Activated T-helper 9 cell treated with anti-CD3 and anti-CD28 coated beads, Interleukin-2, amount 50 U/mL, for 16 hours (primary cell): ENCODE results near the gene GAK.

Source experiments
- DNase-seq: peaks from one replicate; pipeline ENCODE4 v3.0.0-alpha.2; 2020; ENCODE audit warnings: low read depth

GAK gene

GRCh38 chr4:828641-829271, 103.4 kb downstream of the GAK start:
- no peak for DNase-seq

- no peak for DNase-seq
Observed at GRCh38 chr4:827209-828081, 104.7 kb downstream of the GAK start.

- DNase-seq, result no peak
Observed at GRCh38 chr4:826508-827208, 105.5 kb downstream of the GAK start.

GRCh38 chr4:825971-826330, 106.2 kb downstream of the GAK start, which contains the start of gene CPLX1:
TSS of gene CPLX1 (minus strand) at chr4:826129. CDS start at chr4:824522, 1,607 bp downstream.
- no peak for DNase-seq

DNA sequence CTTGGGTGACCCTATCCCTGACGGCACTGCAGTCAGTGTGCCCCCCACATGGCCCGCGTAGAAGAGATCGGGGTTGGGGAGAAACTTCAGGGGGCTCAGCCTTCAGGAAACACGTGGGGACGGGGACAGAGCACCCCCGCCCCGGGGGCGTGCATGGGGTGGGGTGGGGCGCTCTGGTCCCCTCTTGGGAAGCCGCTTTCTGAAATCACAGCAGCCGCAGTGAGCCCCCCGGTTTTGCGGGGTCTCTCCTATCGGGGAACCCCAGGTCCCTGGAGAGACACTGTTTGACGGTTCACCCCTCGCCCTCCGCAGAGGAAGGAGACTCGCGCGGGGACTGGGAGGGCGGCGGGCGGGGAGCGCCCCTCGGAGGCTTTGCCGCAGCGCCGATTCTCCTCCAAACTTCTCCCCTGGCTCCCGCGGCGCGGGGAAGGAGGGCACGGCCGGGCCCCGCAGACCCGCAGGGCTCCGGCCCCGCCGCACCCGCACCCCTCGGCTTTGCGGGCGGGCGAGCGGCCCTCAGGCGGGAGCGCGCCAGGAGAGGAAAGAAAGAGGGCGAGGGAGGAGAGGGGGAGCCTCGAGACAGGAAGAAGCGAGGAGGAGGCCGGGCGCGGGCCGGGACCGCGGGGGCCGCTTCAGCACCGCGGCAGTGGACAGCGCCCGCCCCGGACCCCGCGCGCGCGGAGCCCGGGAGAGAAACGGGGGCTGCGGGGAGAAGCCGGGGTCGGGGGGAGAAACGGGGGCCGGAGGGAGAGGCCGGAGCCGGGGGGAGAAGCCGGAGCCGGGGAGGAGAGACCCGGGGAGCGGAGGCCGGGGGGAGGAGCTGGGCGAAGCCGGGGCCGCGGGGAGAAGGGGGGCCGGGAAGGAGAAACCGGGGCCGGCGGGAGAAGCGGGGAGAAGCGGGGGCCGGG, 106.8 kb downstream of the GAK start:
- no peak for DNase-seq

- DNase-seq, result no peak
Observed at GRCh38 chr4:824461-825062, 107.6 kb downstream of the GAK start.

DNA sequence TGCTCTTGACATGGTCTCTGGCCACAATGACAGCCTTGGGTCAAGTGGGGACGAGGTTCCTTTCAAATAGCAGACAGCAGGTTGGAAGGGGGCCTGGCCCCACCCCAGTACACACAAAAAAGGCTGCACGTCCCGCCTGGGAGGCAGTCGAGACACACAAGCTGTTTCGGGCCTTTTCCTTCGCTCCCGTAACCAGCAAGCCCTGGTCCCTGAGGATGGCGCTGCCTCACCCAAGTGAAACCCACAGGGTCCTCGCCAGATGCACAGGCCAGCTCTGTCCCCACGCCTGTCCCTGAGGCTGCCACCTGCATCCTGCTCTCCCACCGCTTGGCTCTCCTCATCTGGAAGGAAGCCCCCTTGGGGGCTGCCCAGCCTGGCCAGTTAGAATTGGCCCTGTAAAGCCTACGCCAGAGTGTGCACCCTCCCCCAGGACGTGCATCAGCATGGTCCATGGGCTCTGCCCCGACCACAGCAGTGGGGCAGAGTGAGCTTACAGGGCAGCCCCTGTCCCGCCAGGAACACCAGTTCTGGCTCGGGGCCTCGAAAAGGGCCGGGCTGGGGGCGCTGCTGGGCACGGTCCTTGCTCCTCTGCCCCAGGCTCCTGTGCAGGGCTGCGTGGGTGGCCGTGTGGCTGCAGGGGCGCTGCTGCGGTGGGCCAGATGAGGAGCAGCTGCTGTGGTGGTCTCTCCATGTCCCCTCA, 108.2 kb downstream of the GAK start:
- DNase-seq, result no peak

DNA sequence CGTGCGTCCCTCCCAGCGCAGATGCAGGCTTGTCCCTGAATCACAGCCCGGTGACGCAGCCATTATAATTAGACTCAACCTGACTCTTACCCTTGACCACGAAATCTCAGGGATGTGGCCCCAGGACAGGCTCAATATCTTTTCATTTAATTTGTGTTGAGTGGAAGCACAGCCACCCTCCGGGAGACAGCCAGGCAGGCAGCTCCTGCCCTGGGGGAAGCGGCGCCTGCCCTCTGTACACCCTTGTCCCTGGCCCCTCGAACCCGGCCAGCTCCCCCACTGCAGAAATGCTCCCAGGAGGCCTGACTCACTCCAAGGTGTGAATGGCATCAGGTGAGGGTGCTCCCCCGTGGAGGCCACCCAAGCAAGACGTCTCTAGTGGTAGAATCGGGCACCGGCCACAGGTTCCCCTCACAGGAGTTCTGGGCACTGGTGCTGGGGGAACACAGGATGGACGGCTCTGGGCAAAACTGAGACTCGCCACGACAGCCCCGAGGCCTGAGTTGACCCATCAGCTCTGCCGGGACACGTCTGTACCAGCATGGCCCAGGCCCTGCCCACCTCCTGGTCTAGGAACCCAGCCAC, 108.8 kb downstream of the GAK start:
- no peak for DNase-seq

DNA sequence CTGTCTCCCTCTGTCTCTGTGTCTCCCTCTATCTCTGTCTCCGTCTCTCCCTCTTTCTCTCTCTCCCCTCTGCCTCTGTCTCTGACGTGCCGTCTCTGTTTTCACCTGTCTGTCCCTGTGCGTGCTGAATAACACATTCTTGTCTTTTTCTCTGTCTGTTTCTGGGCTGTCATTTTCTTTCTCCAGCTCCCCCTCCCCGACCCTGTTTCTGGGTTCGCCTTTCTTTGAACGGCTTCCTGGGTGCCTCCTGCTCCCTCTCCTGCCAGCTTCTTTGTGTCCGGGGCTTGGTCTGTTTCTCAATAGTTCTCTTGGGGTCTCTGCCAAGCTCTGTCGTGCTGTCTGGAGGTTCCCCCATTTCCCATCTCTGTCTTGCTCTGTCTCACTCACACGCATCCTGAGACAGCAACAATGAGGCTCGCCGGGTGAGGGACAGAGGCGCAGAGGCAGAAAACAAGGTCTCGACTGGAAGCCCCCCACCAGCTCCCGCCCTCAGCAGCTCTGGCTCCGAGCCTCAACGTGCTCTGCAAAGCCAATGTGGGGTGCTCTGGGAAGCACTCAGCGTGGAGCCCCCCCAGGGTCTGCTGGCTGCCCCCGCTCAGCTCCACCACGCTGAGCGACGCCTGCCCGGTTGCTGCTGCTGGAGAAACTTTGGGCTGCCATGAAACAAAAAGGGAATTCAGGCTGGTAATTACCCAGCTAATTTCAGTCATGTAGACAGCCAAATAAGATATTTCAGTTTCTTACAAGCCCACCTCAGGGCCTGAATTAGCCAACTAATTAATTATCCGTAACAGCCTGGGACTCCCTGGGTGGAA, 109.5 kb downstream of the GAK start:
- DNase-seq, result no peak

- no peak for DNase-seq
Observed at GRCh38 chr4:821631-822030, 110.5 kb downstream of the GAK start.

GRCh38 chr4:821181-821591, 110.9 kb downstream of the GAK start:
- no peak for DNase-seq

- no peak for DNase-seq
Observed at GRCh38 chr4:820230-821172, 111.6 kb downstream of the GAK start.

- DNase-seq, result no peak
Observed at GRCh38 chr4:819401-820229, 112.5 kb downstream of the GAK start.

GRCh38 chr4:818106-818921, 113.8 kb downstream of the GAK start:
- DNase-seq, result no peak

GRCh38 chr4:815464-816146, 116.5 kb downstream of the GAK start:
- no peak for DNase-seq

- no peak for DNase-seq
Observed at GRCh38 chr4:814312-814850, 117.7 kb downstream of the GAK start.
